ENCODE data around the gene APBA1.

Gene APBA1

DNA sequence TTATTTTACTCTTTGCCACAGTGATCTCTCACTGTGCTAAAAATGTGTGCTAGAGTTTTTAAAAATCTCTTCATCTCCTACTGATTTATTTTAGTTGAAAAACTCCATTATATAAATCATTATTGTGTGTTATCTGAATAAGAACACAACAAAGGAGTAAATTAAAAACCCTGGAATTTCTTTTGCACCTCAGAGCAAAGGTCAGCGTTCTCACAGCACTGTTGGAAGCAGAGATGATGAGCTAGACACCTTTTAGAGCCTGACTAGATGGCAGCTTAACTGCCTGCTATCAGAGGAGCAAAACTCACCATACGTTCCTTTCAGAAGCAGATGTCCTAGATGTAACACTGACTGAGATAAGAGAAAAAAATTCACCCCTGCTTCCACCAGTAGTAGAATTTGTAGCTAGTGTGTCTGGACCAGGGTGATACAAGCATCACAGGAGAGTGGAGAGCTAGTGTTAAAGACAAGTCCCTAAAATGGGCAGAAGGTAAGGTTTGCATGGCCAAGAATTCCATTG, 200.0 kb downstream of the APBA1 start:
- DNase-seq (ENCODE audit: low read depth) = no peak

DNA sequence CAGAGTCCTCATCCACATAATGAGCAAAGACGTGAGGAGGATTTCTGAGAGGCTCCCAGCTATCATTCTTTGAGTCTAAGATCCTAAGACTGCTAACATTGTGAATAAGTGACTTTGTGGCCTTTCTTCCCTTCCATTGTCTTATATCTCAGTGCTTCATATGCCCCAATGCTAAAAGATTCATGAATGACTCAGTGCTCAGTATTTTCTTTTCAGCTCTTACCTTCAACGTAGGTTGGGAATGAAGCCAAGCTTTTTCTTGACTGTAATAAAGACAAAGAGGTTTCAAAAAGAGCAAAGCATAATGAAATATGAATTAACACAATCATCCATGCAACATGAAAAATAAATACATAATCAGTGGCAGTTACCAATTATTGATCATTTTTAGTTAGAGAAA, 200.7 kb downstream of the APBA1 start:
- no peak for DNase-seq (ENCODE audit: low read depth)

DNA sequence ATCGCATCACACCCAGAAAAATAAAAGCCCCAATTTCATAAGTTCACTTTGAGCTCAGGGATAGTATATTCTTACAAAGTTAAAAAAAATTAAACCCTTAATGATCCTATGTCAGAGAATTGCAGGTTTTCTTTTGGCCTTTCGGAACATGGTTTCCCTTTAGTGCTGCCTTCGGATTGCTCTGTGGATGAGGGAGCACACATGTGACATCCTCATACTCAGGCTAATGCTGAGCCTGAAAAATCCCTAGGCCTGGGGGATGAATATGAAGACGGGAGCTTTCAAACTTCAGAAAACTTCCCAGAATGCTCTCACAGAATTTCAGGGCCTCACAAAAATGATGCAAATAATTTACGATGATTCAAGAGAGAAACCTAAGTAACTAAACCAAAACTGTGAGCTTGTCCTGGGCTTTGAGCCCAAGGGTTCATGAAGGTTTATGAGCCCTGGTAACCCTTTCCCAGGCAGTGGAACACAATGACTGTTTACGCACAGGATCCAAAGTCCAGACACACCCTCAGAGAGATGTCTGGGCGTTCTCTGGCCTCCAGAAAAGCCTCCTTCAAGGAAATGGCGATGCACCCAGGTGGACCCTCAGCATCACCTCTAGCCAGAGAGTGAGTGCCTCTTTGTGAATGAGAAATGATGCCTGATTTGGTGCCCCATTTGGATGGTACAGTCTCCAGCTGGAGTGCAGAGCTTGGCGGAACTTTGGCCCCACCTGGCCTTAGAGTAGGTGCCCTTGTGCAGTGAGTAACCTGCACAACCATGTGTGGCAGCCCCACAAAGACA, 201.8 kb downstream of the APBA1 start:
- DNase-seq (ENCODE audit: low read depth) = no peak

DNA sequence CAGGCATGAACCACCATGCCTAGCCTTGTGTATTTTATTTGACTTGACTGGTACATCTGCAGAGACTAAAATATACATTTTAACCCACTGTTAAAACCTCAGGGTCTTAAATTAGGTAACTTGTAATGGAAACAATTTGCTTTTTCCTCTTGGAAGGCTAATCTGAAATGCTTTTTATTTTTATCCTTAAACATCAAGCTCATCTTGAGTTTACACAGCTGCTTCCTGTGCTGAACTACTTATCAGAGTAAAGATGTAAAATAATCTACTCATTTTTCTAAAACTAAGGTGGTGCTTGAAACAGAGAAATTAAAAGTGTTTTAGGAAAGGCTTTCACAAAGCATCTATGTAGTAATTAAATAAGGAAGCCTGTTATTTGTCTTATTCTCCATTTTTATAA, 203.0 kb downstream of the APBA1 start:
- no peak for DNase-seq (ENCODE audit: low read depth)

DNA sequence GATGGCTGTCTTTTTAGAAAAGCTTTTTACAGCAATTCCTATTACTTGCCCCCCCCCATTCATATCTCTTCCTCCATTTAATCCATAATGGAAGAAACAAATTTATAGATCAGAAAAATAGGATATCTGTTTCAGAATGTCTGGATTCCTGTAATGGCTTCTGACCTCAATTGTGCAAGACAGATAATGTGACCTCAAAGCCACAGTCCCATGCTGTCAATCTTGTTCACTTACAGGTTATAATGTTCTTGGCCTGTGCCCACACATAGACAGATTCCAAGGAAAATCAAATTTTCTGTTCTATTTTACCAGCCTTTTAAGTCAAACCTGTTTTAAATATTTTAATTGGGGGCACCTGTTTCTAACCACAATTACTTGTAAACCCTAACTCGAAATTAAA, 203.8 kb downstream of the APBA1 start:
- no peak for DNase-seq (ENCODE audit: low read depth)

DNA sequence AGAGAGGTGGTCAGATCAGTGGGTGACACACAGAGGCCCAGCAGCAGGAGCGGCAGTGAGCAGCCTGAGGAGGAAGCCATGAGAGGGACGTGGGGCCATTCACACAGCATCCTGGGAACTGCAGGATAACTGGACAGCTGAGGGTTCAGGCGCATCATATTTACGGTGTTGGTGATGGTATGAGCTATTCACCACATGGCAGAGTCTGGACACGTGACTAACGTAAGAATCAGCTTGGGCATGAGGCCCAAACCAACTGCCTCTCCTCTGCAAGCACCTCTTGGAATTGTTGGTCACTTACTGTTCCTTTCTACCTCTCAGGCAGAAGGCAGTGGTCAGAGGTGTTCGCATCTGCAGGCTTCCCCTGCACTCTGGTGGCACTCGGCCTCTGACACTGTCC, 206.0 kb downstream of the APBA1 start:
- DNase-seq (ENCODE audit: low read depth) = no peak

DNA sequence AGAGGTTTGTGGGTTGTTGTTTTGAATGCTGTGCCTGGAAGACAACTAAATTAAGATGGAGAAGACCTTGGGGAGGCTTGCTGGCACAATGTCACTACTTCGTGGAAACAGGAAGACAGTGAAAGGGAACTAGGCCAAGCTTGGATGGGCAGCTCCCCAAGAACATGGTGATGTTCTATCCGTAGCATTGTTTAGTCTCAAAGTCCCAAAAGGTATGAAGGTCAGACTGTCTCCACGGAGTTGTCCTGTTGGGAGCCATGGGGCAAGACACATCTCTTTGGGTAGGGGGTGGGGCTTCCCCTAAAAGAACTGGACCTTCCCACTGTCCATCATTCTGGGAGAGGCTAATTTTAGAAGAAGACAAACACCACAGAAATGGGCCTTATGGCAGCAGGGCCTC, 206.7 kb downstream of the APBA1 start:
- no peak for DNase-seq (ENCODE audit: low read depth)

DNA sequence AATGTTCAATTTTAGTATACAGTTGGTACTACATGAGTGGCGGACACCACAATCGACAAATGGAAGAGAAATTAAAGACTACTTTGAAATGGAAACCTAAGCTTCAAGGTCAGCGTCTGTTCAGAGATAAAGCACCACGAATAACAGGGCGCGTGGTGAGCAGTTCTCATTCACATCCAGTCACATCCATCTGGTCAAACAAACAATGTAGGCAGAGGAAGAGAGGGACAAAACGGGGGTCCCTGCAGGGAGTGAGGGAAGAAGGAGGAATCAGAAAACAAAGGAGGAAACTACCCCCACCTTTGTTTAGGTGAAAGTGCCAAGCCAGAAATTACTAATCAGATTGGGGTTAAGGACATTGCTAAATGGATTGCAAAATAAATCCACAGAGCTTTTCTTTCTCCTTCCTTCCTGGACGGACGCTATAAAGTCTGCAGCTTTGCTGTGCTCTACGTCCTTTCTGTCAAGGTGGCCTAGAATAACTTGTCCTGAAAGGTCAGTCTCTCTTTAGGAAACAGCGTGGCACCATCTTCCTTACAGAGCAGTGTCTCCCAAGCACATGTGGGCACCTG, 208.6 kb downstream of the APBA1 start:
- no peak for DNase-seq (ENCODE audit: low read depth)

DNA sequence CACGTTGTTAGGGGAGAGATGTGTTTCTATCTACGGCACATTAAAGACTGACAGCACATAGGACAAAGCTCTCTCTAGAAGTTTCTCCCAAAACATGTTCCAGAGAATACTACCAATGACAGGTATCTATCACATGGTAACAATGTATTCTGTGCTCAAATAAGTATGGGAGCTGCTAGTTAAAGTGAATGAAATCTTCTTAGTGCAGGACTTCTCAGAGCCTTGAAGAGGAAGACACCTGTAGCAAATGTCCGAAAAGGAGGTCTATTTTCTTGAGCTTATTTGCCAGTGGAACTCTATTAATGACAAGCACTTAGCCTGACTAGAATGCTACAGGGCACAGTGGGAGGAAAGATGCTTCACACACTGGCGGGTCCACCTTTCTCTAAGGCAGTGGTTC, 209.8 kb downstream of the APBA1 start:
- no peak for DNase-seq (ENCODE audit: low read depth)

DNA sequence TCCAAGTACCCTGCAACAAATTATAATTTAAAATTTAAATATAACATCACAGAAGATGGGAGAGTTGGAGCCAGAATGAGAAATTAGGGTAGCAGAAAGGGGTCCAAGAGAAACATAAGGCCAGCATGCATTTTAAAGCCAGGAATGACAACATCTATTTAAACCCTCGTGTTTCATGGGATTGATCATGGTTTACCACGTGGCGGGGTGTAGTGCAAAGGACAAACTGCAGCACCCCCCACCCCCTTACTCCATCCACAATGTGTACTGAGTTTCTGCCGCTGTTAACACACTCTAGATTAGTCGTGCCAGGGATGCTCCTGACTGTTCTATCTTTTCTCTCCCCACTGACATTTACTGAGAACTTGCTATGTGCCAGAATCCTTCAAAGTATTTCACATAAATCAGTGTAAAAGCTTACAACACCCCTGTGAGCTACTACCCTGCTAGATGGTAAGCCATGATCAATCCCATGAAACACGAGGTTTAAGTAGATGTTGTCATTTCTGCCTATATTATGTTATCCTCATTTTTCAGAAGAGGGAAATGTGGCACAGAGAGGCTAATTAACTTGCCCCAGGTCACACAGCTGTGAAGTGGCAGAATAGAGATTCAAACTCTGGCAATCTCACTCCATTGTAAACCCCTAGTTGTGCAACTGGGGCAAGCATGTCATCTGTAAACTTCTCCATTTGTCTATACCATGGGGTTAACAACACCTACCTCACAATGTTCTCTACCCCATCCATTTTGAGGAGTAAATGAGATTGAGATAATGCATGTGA, 210.9 kb downstream of the APBA1 start:
- no peak for DNase-seq (ENCODE audit: low read depth)

DNA sequence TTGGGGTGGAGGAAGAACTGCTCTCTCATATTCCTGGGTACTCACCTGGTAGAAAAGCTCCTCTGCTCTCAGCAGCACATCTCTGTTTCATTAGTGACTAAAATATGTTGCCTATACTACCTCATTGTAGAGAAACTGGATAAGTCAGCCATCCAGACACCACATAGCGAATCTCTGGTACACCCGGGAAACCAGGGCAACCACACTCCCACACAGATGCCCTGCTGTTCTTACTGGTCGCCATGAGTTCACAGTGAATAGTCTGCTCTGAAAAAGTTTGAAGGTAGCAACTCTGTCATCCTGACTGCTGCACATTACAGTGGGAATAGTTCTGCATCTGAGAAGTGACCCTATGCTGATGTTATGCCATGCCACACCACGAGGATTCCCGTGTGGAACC, 212.2 kb downstream of the APBA1 start:
- no peak for DNase-seq (ENCODE audit: low read depth)

DNA sequence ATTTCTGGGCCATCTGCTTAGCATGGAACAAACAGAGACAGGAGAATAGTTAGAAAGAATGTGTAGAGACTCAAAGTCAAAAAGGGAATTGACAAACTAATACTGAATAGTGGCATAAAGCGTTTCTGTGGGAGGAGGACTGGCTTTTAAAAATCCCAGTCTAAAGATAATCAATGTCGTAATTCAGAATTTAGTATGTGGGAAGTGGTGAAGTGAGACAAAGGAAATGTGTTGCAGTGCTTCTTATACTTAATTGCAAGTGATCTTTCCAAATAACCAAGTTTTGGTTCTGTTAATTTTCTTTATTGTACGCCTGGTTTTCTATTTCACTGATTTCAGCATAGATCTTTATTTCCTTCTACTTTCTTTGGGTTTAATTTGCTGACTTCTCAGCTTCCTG, 214.0 kb downstream of the APBA1 start:
- no peak for DNase-seq (ENCODE audit: low read depth)

DNA sequence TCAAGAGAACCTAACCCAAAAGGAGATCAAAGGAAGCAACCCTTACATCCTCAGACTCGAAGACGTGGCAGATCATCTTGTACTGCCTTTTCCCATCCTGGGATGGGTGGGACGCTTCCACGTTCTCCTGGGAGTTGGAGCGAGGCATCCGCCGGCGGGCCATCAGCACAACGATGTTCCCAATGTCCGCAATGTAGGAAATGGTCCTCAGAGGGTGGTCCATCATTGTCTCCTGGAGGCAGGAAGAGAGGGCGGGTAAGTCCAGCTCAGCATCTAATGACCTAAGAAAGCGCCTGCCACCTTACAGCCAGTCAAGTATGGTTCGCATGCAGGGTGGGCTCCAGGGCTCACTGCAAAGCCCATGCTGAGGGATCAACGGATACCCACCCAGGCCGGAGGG, 216.0 kb downstream of the APBA1 start:
- no peak for DNase-seq (ENCODE audit: low read depth)

DNA sequence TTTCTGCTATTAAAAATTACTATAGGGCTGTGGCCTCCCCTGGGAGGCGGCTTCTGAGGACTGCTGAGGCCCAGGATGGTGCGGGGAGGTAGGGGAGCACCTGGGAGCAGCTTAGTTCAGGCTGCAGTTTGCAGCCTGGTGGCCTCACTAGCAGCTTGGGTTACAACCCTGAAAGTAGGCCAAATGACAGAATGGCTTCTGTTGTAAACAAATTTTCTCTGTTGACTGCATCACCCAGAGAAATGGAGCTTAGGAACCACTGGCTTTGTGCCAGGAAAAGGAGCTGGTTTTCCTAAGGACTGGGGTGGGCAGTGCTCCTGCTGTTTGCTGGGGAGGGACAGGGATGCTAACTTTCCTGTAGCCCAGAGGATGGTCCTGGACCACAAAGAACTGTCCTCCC, 216.9 kb downstream of the APBA1 start:
- no peak for DNase-seq (ENCODE audit: low read depth)

DNA sequence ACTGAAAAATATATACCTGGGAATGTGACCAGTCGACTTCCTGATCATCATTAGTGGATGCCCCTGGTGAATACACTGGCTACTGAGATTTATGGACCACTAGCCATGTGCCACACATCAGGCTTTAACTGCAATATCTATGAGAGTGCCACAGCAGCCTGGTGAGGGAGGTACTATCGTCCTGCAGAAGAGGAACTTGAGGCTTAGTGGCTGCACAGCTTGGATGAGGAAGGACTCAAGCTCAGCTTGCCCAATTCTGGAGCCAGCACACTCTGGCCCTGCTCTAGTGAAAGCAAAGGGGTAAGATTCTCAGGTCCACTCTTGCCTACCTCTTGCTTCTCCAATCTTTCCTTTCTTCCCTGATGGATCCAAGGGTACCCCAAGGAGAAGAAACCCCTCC, 217.8 kb downstream of the APBA1 start:
- no peak for DNase-seq (ENCODE audit: low read depth)

DNA sequence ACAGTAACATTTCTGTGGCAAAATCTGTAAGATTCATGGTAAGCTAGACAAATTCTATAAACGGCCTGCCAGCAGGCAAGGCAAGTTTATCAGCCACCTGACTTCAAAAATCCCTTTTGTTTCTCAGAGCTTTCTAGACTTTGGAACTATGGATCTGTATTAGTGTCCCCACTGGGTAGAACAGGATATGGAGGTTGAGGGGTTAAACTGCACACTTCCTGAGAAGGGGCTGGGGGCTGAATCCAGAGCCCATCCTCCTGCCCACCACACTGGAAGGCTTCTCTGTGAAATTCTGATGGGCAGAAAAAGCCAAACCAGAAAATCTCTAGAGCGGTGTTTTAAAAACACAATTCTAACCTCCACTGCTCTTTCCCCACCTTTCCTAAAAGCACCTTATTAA, 218.4 kb downstream of the APBA1 start:
- DNase-seq (ENCODE audit: low read depth) = no peak

DNA sequence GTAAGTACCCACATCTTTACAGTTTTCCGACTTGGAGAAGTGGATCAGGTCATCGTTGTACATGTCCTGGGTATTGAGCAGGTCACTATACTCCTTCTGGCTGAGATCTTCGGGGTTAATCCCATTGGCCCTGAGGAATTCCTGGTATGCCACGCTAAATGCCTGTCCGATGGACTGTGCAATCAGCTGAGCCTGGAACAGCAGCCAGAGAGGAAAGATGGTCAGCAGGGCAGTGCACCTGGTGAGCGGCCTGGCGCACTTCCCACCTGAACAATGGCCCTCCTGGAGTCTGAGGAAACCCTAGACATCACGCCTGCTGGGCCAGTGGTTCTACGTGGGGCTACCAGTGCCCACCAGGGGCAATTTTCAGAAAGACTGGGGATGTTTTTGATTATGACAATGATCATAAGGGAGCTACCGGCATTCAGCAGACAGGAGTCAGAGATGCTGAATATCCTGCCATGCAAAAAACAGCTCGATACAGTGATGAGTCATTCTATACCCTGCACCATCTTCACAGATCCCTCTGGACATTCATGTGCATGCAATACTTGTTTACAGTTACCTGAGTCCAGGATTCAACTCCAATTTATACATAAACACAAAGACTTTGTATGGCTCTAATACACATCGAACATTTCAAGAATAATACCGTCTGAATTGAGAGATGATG, 219.9 kb downstream of the APBA1 start:
- no peak for DNase-seq (ENCODE audit: low read depth)

DNA sequence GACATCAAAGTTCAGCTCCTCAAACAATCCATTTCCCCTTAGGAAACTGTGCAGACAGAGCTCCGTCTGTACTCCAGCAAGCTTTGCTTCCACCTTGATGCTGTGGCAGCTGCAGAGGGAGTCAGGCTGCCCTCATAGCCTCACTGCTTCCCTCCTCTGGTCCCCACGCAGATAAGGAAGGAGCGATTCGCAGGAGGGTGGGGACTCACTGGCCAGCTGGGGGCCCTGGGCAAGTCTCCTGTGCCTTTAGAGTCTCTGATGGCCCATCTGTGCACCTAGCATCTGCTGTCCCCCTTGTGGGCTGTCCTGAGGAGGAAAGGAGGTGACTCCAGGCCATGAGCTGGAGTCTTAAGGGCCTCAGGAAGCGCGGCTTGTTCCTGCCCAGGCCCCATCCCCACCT, 225.7 kb downstream of the APBA1 start:
- DNase-seq (ENCODE audit: low read depth) = no peak

DNA sequence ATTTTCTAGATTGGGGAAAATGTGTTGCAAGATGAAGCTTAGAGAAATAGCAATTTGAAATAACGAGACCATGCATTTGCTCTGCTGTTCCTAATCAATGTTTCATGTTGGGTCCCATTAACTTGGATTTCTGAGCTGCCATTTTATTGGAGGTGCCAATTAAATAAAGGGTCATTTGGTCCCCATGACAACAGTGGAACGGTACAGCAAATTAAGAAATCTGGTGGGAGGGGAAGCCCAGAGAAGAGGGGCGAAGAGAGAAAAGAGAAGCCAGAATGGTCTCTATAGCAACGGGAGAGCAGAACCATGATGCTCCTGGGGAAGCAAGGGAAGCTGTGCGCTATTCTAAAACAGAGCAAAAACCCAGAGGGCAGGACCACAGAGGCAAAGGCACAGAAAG, 226.9 kb downstream of the APBA1 start:
- no peak for DNase-seq (ENCODE audit: low read depth)

DNA sequence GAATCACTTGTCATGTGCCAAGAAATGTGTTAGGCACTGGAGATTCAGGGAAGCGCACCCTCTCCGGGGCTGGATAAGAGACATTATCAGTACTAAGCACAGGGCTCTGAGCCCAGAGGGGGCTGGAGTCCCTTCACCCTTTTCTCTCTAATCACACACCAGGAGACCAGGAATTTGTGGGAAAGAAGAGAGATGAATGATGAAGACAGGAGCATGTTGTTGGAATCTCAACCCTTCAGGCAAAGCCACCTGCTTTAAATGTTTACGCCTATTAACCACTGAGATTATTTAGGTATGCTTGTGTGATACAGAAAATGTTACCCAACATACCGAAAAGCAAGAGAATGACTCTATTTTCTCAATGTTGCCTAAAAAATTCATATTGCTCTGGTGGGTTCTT, 227.4 kb downstream of the APBA1 start:
- no peak for DNase-seq (ENCODE audit: low read depth)

DNA sequence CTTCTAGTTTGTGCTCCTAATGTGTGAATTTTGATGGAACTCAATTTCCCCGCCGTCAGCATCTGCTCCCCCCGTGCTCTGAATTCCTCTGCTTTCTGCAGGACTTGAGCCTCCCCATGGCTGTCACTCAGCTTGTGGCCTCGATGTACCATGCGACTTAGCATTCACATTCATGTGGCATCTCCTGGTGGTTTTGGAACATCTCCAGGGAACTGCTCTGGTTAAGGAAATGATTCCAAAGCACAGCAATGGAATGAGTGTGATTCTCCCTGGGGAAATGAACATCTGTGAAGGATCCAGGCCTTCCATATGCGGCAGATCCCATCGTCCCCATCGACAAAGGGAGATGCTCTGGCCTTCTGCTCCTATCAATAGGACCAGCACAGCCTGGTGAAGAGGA, 228.2 kb downstream of the APBA1 start:
- DNase-seq (ENCODE audit: low read depth) = peak; percentile 71

DNA sequence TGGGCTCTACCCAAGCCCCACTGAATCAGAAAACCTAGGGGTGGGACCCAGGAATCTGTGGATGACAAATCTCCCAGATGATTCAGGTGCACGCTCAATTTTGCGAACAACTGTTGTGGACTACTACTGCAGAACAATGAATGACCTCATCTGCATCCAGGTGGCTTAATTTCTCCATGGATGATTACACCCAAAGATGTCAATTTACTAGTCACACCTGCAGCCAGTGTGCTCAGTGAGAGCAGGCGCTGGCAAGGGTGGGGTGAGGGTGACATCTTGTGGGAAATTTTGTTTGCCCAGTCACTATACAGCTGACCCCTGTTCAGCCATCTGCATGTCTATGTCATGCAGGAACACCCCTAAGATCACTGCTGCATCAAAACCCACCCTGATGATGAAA, 229.0 kb downstream of the APBA1 start:
- DNase-seq (ENCODE audit: low read depth) = no peak

DNA sequence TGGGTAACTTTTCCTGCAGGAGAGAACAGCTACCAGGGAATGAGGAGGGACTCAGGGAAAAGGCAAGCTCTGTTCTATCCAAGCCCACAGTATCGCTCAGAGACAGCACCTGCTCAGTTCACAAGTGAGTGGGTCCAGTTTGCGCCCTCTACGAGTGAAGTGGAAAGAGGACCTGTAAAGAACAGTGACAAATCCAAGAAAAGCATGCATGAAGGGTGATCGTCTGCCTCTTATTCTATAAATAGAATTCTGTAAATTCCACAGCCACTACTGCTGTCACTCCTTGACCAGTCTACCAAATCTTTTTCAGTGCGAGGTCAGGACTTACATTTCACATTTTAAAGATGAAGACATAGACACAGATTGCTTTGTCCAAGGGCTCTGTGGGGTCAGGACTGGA, 229.7 kb downstream of the APBA1 start:
- DNase-seq (ENCODE audit: low read depth) = no peak

Measured in ELR (cell line).